Esophagus muscularis mucosa (tissue), 3 donors: ENCODE measurements around the gene MAML3.

ENCODE experiments used
- CTCF ChIP-seq, 3 experiments: fragments of 200-600 bp in 2 of 3; fragments of 450-650 bp in 1 of 3; sonication (generic) in 2 of 3; IDR thresholded peaks; one replicate each; pipeline ENCODE4 v1.5.1; 2017 to 2019; ENCODE audit warnings: antibody characterized with exemption in 3 of 3, mild to moderate bottlenecking in 2 of 3, moderate library complexity in 1 of 3
- POLR2A ChIP-seq: fragments of 450-650 bp; IDR thresholded peaks from one replicate; pipeline ENCODE4 v1.6.1; 2017; ENCODE audit warnings: antibody characterized with exemption, moderate library complexity, mild to moderate bottlenecking, low read depth

DNA sequence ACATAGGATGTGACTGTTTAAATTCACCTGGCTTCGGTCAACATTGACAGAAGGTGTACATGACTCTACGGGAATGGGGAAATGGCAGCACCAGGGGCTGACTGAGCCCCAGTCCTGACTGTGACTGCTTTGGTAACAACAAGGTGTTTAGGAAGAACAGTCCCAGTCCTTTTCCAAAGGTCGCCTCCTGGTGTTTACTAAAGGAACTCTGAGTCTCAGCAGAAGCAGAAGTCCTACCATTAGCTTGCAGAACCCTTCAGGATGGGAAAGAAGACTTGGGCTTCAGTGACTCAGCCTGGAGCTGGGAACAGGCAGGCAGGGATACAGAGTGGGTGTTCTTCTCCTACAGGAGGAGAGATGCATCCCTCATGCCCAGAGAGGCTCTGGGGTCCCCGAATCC, 385.1 kb downstream of the MAML3 start:
- TF ChIP-seq CTCF (IDR thresholded peaks at IDR 0.05) (no peak), POLR2A (no peak)
